ENCODE results near the gene LAPTM5.

GRCh38 chr1:30728832-30729638 lies 28.5 kb downstream of the LAPTM5 start:
- no peak for TF ChIP-seq NR2C2 (IDR thresholded peaks at IDR 0.05; ENCODE audit: borderline replicate concordance, control insufficient read depth, insufficient read length, low read depth)
- TF ChIP-seq CTCF (IDR thresholded peaks at IDR 0.05 in 2 of 3, conservative IDR thresholded peaks at IDR 0.05 in 1 of 3; ENCODE audit: control insufficient read depth in 2 of 3, extremely low read depth in 1 of 3, insufficient read depth in 1 of 3, low read depth in 3 of 3, low read length in 3 of 3), result no peak
- TF ChIP-seq POLR2AphosphoS5 (IDR thresholded peaks at IDR 0.05; ENCODE audit: low read length), result no peak
- no peak for TF ChIP-seq ZBTB11 (CRISPR knock-in tag; IDR thresholded peaks at IDR 0.05)
- TF ChIP-seq POLR2A (IDR thresholded peaks at IDR 0.05; ENCODE audit: low read depth, low read length), result no peak
- no peak for TF ChIP-seq EZH2 (IDR thresholded peaks at IDR 0.05; ENCODE audit: borderline replicate concordance, control insufficient read depth, low read depth, low read length)
- TF ChIP-seq SRF (IDR thresholded peaks at IDR 0.05; ENCODE audit: low read depth in 2 of 2, low read length in 2 of 2), result no peak
- TF ChIP-seq EP300 (IDR thresholded peaks at IDR 0.05; ENCODE audit: borderline replicate concordance in 1 of 2, control insufficient read depth in 1 of 2, low read depth in 2 of 2, low read length in 2 of 2), result peak in 1 of 2 experiments; percentile 56; a peak in 1 of 4 replicates
- TF ChIP-seq JUND (IDR thresholded peaks at IDR 0.05; ENCODE audit: low read depth, low read length), result no peak
- no peak for TF ChIP-seq SIN3A (IDR thresholded peaks at IDR 0.05; ENCODE audit: low read depth, low read length)
- TF ChIP-seq SPI1 (IDR thresholded peaks at IDR 0.05; ENCODE audit: borderline replicate concordance, insufficient read depth, low read depth, low read length), result no peak
- TF ChIP-seq, protein P1, sequence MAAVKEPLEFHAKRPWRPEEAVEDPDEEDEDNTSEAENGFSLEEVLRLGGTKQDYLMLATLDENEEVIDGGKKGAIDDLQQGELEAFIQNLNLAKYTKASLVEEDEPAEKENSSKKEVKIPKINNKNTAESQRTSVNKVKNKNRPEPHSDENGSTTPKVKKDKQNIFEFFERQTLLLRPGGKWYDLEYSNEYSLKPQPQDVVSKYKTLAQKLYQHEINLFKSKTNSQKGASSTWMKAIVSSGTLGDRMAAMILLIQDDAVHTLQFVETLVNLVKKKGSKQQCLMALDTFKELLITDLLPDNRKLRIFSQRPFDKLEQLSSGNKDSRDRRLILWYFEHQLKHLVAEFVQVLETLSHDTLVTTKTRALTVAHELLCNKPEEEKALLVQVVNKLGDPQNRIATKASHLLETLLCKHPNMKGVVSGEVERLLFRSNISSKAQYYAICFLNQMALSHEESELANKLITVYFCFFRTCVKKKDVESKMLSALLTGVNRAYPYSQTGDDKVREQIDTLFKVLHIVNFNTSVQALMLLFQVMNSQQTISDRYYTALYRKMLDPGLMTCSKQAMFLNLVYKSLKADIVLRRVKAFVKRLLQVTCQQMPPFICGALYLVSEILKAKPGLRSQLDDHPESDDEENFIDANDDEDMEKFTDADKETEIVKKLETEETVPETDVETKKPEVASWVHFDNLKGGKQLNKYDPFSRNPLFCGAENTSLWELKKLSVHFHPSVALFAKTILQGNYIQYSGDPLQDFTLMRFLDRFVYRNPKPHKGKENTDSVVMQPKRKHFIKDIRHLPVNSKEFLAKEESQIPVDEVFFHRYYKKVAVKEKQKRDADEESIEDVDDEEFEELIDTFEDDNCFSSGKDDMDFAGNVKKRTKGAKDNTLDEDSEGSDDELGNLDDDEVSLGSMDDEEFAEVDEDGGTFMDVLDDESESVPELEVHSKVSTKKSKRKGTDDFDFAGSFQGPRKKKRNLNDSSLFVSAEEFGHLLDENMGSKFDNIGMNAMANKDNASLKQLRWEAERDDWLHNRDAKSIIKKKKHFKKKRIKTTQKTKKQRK (IDR thresholded peaks at IDR 0.05; ENCODE audit: low read depth, low read length), result no peak
- TF ChIP-seq YY1 (IDR thresholded peaks at IDR 0.05; ENCODE audit: low read depth, low read length), result no peak
- no peak for TF ChIP-seq ASH2L (IDR thresholded peaks at IDR 0.05; ENCODE audit: borderline replicate concordance, low read depth)

All from GM12878 (cell line).